Neural cell (in vitro differentiated cells): ENCODE results near the gene SDHAF2.

Experiments used
- EZH2 ChIP-seq: fragments of 200-600, 300-800 bp; shearing (Covaris generic), sonication (generic); IDR thresholded peaks from 2 replicates; pipeline ENCODE4 v1.6.1; 2014; ENCODE audit warnings: antibody characterized with exemption, low read length, borderline replicate concordance, mild to moderate bottlenecking; ENCODE audit not compliant: insufficient read depth, poor library complexity, severe bottlenecking
- TF ChIP-seq, protein P1 (sequence below): fragments of 450-650 bp; IDR thresholded peaks from 2 replicates; pipeline ENCODE4 v1.5.1; 2014; ENCODE audit warnings: antibody characterized with exemption, mild to moderate bottlenecking, moderate library complexity; ENCODE audit not compliant: poor library complexity, severe bottlenecking

DNA sequence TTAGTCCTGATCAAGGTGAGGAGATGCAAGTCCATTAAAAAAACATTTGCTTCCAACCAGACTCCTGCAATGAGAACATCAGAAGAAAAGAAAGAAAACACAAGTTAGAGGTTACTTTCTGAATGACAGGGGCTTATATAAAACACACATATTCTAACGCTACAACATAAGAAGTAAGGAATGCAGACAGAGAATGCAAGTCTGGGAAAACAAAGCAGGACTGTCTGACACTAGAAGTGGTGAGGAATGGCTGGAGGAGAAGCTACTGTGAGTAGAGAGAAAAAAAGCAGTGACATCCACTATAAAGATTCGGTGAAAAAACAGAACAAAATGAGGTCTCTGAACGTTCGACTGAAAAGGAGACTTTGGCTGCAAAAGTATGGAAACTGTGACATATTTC lies 25.3 kb upstream of the SDHAF2 start:
- TF ChIP-seq, protein P1, sequence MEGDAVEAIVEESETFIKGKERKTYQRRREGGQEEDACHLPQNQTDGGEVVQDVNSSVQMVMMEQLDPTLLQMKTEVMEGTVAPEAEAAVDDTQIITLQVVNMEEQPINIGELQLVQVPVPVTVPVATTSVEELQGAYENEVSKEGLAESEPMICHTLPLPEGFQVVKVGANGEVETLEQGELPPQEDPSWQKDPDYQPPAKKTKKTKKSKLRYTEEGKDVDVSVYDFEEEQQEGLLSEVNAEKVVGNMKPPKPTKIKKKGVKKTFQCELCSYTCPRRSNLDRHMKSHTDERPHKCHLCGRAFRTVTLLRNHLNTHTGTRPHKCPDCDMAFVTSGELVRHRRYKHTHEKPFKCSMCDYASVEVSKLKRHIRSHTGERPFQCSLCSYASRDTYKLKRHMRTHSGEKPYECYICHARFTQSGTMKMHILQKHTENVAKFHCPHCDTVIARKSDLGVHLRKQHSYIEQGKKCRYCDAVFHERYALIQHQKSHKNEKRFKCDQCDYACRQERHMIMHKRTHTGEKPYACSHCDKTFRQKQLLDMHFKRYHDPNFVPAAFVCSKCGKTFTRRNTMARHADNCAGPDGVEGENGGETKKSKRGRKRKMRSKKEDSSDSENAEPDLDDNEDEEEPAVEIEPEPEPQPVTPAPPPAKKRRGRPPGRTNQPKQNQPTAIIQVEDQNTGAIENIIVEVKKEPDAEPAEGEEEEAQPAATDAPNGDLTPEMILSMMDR = no peak
- TF ChIP-seq EZH2 = no peak
